Transverse colon (tissue), 3 donors: Measurements from ENCODE around the gene TRRAP.

Experiments used
- CTCF ChIP-seq, 5 experiments: fragments of 200-600 bp in 3 of 5; fragments of 450-650 bp in 2 of 5; sonication (generic) in 3 of 5; IDR thresholded peaks; 1 replicate in 2 of 5; 2 replicates in 3 of 5; pipeline ENCODE4 v1.5.1; 2016 to 2017; ENCODE audit warnings: antibody characterized with exemption in 5 of 5, inconsistent platforms in 3 of 5, mild to moderate bottlenecking in 2 of 5, moderate library complexity in 1 of 5
- POLR2A ChIP-seq: fragments of 450-650 bp; IDR thresholded peaks from one replicate; pipeline ENCODE4 v1.6.1; 2016; ENCODE audit warnings: antibody characterized with exemption, mild to moderate bottlenecking, moderate library complexity

DNA sequence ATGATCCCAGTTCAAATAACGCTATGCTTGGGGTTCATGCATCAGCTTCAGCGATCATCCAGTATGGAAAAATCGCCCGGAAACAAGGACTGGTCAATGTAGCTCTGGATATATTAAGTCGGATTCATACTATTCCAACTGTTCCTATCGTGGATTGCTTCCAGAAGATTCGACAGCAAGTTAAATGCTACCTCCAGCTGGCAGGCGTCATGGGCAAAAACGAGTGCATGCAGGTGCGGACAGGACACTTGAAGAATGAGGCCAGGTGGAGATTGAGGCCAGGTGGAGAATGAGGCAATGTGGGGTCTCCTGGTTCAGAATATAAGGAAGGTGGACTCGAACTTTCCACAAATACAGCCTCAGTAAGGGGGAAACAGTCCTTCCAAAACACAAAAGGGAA, 105.8 kb downstream of the TRRAP start:
- TF ChIP-seq CTCF (IDR thresholded peaks at IDR 0.05) = no peak
- no peak for TF ChIP-seq POLR2A
